ENCODE data around the gene GSTA5. TPM values are rescaled to one million over a fixed set of nuclear protein-coding genes. Genes with fewer than 3 reads are reported as not detected.
"Not testable (repeated sequence)": the region's sequence is repeated elsewhere in the genome, so short reads cannot be mapped to it uniquely, and the experiment has no call there.

GSTA5 gene
- total RNA-seq, 1 donor from 2014 or later, result not detected

DNA sequence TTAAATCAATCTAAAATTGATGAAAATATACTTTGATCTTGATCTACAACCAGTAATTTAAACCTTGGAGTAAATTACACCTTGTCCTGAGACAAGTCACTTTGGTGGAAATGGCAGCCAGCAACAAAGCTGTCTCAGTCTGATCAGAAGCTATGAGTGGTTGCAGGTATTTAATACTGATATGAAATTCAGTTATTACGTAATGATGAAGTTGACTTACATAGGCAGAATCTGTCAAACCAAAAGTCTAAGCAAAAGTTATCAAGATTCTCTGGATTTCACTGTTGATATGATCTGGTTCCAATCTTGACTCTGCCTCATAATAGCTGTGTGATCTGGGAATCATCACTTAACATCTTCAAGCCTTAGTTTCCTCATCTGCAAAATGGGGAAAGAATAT, 27.6 kb upstream of the GSTA5 start:
- Mint-ChIP-seq H3K4me3 (ENCODE audit: low read depth) (no peak overlapping the region), H3K27me3 (no peaks in the 10 kb centered on the region), H3K27ac (no peak overlapping the region), H3K9me3 (ENCODE audit: low read depth) (no peaks in the 10 kb centered on the region), H3K4me1 (ENCODE audit: low read depth) (peaks cover 10% of the 10 kb centered on the region), H3K36me3 (ENCODE audit: insufficient read depth) (no peaks in the 10 kb centered on the region)
- TF ChIP-seq, protein P1, sequence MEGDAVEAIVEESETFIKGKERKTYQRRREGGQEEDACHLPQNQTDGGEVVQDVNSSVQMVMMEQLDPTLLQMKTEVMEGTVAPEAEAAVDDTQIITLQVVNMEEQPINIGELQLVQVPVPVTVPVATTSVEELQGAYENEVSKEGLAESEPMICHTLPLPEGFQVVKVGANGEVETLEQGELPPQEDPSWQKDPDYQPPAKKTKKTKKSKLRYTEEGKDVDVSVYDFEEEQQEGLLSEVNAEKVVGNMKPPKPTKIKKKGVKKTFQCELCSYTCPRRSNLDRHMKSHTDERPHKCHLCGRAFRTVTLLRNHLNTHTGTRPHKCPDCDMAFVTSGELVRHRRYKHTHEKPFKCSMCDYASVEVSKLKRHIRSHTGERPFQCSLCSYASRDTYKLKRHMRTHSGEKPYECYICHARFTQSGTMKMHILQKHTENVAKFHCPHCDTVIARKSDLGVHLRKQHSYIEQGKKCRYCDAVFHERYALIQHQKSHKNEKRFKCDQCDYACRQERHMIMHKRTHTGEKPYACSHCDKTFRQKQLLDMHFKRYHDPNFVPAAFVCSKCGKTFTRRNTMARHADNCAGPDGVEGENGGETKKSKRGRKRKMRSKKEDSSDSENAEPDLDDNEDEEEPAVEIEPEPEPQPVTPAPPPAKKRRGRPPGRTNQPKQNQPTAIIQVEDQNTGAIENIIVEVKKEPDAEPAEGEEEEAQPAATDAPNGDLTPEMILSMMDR (IDR thresholded peaks at IDR 0.05; ENCODE audit: unreplicated experiment), result no peak
- no peak for DNase-seq (ENCODE audit: low spot score, unreplicated experiment)

DNA sequence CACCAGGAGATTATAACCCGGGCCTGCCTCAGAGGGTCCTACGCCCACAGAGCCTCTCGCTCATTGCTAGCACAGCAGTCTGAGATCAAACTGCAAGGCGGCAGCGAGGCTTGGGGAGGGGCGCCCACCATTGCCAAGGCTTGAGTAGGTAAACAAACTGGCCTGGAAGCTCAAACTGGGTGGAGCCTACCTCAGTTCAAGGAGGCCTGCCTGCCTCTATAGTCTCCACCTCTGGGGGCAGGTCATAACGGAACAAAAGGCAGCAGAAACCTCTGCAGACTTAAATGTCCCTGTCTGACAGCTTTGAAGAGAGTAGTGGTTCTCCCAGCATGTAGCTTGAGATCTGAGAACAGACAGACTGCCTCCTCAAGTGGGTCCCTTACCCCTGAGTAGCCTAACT, 20.5 kb upstream of the GSTA5 start:
- H3K4me1 Mint-ChIP-seq (ENCODE audit: low read depth); H3K4me3 Mint-ChIP-seq (ENCODE audit: low read depth); DNase-seq (ENCODE audit: low spot score, unreplicated experiment); H3K27me3 Mint-ChIP-seq; H3K9me3 Mint-ChIP-seq (ENCODE audit: low read depth); H3K27ac Mint-ChIP-seq; H3K36me3 Mint-ChIP-seq (ENCODE audit: insufficient read depth): not testable (repeated sequence)

DNA sequence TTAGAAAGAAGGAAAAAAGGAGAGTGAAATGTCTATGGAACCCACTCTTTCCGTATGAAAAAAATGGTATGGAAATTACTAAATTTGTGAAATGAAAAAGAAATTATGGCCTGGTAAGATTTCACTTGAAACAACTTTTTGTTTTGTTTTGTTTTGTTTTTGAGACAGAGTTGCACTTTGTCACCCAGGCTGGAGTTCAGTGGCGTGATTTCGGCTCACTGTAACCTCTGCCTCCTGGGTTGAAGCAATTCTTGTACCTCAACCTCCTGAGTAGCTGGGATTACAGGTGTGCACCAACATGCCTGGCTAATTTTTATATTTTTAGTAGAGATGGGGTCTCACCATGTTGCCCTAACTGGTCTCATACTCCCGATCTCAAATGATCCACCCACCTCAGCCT, 17.8 kb upstream of the GSTA5 start:
- DNase-seq (ENCODE audit: low spot score, unreplicated experiment), result no peak
- peaks cover 13% of the 10 kb centered on the region for H3K9me3 Mint-ChIP-seq (ENCODE audit: low read depth)
- TF ChIP-seq, protein P1 (IDR thresholded peaks at IDR 0.05; ENCODE audit: unreplicated experiment), result no peak

DNA sequence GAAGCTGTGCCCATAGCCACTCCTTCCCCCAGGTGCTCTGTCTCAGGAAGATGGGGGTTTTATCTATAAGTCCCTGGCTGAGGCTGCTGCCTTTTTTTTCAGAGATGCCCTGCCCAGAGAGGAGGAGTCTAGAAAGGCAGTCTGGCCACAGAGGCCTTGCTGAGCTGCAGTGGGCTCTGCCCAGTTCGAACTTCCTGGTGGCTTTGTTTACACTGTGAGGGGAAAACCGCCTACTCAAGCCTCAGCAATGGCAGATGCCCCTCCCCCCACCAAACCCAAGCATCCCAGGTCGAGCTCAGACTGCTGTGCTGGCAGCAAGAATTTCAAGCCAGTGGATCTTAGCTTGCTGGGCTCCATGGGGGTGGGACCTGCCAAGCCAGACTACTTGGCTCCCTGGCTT, 15.5 kb upstream of the GSTA5 start:
- not testable (repeated sequence) for H3K36me3 Mint-ChIP-seq (ENCODE audit: insufficient read depth); H3K4me1 Mint-ChIP-seq (ENCODE audit: low read depth); H3K27me3 Mint-ChIP-seq; H3K4me3 Mint-ChIP-seq (ENCODE audit: low read depth); DNase-seq (ENCODE audit: low spot score, unreplicated experiment)
- peak overlapping the region; percentile 17 for H3K27ac Mint-ChIP-seq
- H3K9me3 Mint-ChIP-seq (ENCODE audit: low read depth), result peaks cover 21% of the 10 kb centered on the region

More for the DNA sequence above, 17.8 kb upstream of the GSTA5 start:
- H3K27me3 Mint-ChIP-seq, result no peaks in the 10 kb centered on the region
- no peak overlapping the region for H3K4me3 Mint-ChIP-seq (ENCODE audit: low read depth)
- peaks cover 6% of the 10 kb centered on the region for H3K4me1 Mint-ChIP-seq (ENCODE audit: low read depth)
- H3K36me3 Mint-ChIP-seq (ENCODE audit: insufficient read depth), result no peaks in the 10 kb centered on the region
- H3K27ac Mint-ChIP-seq, result no peak overlapping the region

DNA sequence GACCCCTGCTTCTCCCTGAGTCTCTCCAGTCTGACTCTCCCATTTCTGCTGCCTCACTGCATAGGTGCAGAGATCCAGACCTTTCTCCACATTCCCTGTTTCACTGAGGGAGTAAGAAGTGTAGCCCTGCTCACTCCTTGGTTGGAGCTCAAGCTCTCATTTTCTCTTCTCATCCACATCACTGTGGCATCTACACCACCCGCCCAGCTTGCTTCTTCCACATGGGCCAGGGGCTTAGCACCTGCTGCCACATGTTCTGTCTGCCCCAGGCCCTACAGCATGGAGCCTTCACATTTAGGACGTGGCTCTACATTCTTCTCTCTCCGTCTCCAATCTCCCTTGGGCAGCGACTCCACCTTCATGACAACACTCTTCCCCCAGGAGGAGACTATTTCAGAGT, 8.5 kb upstream of the GSTA5 start:
- H3K27ac Mint-ChIP-seq, result no peak overlapping the region
- peaks cover 1% of the 10 kb centered on the region for H3K36me3 Mint-ChIP-seq (ENCODE audit: insufficient read depth)
- H3K4me1 Mint-ChIP-seq (ENCODE audit: low read depth), result peaks cover 6% of the 10 kb centered on the region
- TF ChIP-seq, protein P1 (IDR thresholded peaks at IDR 0.05; ENCODE audit: unreplicated experiment), result no peak
- H3K4me3 Mint-ChIP-seq (ENCODE audit: low read depth), result no peak overlapping the region
- no peaks in the 10 kb centered on the region for H3K27me3 Mint-ChIP-seq
- no peak for DNase-seq (ENCODE audit: low spot score, unreplicated experiment)
- peaks cover 30% of the 10 kb centered on the region for H3K9me3 Mint-ChIP-seq (ENCODE audit: low read depth)

DNA sequence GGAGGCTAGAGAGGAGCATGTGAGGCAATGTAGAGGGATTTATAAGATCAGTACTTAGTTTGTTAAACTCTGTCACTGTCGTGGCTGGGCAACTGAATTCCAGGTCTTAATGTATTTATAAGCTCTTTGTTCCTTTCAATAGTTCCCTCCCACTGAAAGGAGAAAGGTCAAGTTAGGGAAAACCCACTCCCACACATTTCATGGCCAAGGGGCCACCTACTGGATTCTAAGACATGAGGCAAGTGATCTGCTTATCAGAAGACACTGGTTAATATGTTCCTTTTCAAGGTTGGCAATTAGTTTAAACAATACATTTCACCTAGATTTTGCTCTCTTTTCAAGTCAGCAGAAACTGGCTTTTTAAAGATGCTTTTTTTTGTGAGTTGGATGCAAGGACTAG, 5.4 kb upstream of the GSTA5 start:
- Mint-ChIP-seq H3K27ac (no peak overlapping the region), H3K4me1 (ENCODE audit: low read depth) (peaks cover 6% of the 10 kb centered on the region)
- TF ChIP-seq, protein P1 (IDR thresholded peaks at IDR 0.05; ENCODE audit: unreplicated experiment), result no peak

More for the DNA sequence above, 5.4 kb upstream of the GSTA5 start:
- H3K36me3 Mint-ChIP-seq (ENCODE audit: insufficient read depth), result no peaks in the 10 kb centered on the region
- DNase-seq (ENCODE audit: low spot score, unreplicated experiment), result no peak
- peaks cover 15% of the 10 kb centered on the region for H3K9me3 Mint-ChIP-seq (ENCODE audit: low read depth)
- H3K27me3 Mint-ChIP-seq, result no peaks in the 10 kb centered on the region
- no peak overlapping the region for H3K4me3 Mint-ChIP-seq (ENCODE audit: low read depth)
